Measurements from ENCODE around the gene ZNF804B. TPM values are rescaled to one million over a fixed set of nuclear protein-coding genes. Genes with fewer than 3 reads are reported as not detected.

The ZNF804B gene
- total RNA-seq, 1 experiment from 2014 or later = not detected

DNA sequence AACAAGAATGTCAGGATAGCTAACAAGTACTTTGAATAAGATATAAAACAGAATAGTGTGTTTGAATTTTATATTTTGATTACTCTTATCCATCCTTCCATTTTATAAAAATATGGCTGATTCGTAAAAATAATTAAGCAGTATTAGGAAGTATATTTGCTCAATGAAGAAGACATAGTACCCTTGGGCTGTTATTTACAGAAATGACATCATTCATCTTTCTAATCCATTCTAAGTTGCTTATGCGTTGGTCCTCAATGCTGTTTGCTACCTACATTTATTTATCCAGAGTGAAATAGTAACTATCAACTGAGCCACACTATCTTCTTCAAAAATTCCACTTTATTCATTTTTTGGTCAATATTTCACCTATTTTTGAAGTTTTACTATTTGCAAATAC lies 2.1 kb upstream of the ZNF804B start:
- peaks cover 64% of the 10 kb centered on the region for H3K27me3 Mint-ChIP-seq (ENCODE audit: low read depth)
- Histone ChIP-seq H2BK12ac (ENCODE audit: insufficient read length, low read depth, low read length) (no peak overlapping the region), H2AK5ac (ENCODE audit: insufficient read length, low read length) (no peak overlapping the region), H4K20me1 (ENCODE audit: control insufficient read depth, insufficient read depth, insufficient read length) (no peaks in the 10 kb centered on the region), H4K91ac (ENCODE audit: insufficient read length, low read depth, low read length) (no peak overlapping the region), H4K5ac (ENCODE audit: insufficient read length, low read depth, low read length) (no peak overlapping the region), H2AFZ (ENCODE audit: low read length) (no peak overlapping the region), H3K23me2 (ENCODE audit: insufficient read length, low read depth, low read length, poor library complexity, severe bottlenecking) (peaks cover 9% of the 10 kb centered on the region), H2BK15ac (ENCODE audit: low read depth, low read length) (no peak overlapping the region), H3K79me1 (ENCODE audit: insufficient read depth, low read depth, low read length, poor library complexity, severe bottlenecking) (no peaks in the 10 kb centered on the region), H2BK120ac (ENCODE audit: low read depth, low read length, poor library complexity, severe bottlenecking) (no peak overlapping the region), H3K27ac (ENCODE audit: insufficient read length, low read depth, low read length) (no peak overlapping the region), H2BK5ac (ENCODE audit: insufficient read length, low read length) (no peak overlapping the region), H2BK20ac (ENCODE audit: low read depth, low read length, poor library complexity, severe bottlenecking) (no peak overlapping the region), H3K79me2 (ENCODE audit: insufficient read depth, low read length) (no peaks in the 10 kb centered on the region), H3K9ac (ENCODE audit: extremely low read depth, insufficient read length, low read length) (no peak overlapping the region), H3K27me3 (ENCODE audit: insufficient read depth, low read length) (peaks cover 6% of the 10 kb centered on the region; the same call in 1 of the 2 replicates), H3K14ac (ENCODE audit: insufficient read depth, low read length) (no peak overlapping the region), H3T11ph (ENCODE audit: low read length) (no peak overlapping the region), H3K4me2 (ENCODE audit: insufficient read depth, insufficient read length, low read length) (no peak overlapping the region), H3K9me3 (ENCODE audit: control insufficient read depth, low read depth, low read length) (no peaks in the 10 kb centered on the region), H3K23ac (ENCODE audit: insufficient read length, low read depth, low read length) (no peak overlapping the region), H3K18ac (ENCODE audit: insufficient read length, low read depth, low read length) (no peak overlapping the region), H3K56ac (ENCODE audit: insufficient read length, low read depth, low read length) (no peak overlapping the region), H4K8ac (replicated peaks; ENCODE audit: insufficient read length, low read depth, low read length) (no peak overlapping the region), H3K4me1 (ENCODE audit: insufficient read depth, low read length) (no peaks in the 10 kb centered on the region), H3K4ac (ENCODE audit: low read depth, low read length) (no peak overlapping the region)
- peaks cover 8 to 10% of the 10 kb centered on the region in 2 experiments for H3K4me1 Mint-ChIP-seq
- TF ChIP-seq, protein P1, sequence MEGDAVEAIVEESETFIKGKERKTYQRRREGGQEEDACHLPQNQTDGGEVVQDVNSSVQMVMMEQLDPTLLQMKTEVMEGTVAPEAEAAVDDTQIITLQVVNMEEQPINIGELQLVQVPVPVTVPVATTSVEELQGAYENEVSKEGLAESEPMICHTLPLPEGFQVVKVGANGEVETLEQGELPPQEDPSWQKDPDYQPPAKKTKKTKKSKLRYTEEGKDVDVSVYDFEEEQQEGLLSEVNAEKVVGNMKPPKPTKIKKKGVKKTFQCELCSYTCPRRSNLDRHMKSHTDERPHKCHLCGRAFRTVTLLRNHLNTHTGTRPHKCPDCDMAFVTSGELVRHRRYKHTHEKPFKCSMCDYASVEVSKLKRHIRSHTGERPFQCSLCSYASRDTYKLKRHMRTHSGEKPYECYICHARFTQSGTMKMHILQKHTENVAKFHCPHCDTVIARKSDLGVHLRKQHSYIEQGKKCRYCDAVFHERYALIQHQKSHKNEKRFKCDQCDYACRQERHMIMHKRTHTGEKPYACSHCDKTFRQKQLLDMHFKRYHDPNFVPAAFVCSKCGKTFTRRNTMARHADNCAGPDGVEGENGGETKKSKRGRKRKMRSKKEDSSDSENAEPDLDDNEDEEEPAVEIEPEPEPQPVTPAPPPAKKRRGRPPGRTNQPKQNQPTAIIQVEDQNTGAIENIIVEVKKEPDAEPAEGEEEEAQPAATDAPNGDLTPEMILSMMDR (conservative IDR thresholded peaks at IDR 0.05) = no peak
- no peaks in the 10 kb centered on the region for H3K9me3 Mint-ChIP-seq
- WGBS (ENCODE audit: extremely low coverage, insufficient read length, low lambda C conversion rate) = no CpG with 5 or more reads among the region's 2 CpGs
- no peak for DNase-seq
- no peak overlapping the region for H3K4me3 Mint-ChIP-seq
- H3K36me3 Mint-ChIP-seq (ENCODE audit: insufficient read depth in 1 of 3, low read depth in 3 of 3) = no peaks in the 10 kb centered on the region
- no peak overlapping the region for H3K27ac Mint-ChIP-seq

All from H9 (cell line).